SU-DHL-6 (cell line): ENCODE results near the gene PLA2G4A.

Experiments used
- H2AFZ ChIP-seq: fragments of 200-600 bp; sonication (generic); 2 replicates; pipeline ENCODE4 v1.6.1; 2014; ENCODE audit warnings: low read depth, mild to moderate bottlenecking, moderate library complexity, mixed read lengths, antibody characterized with exemption, low read length; ENCODE audit not compliant: severe bottlenecking
- H3F3A ChIP-seq: fragments of 200-600 bp; shearing (Covaris generic); 2 replicates; pipeline ENCODE4 v1.6.0; 2016; ENCODE audit warnings: antibody characterized with exemption, mild to moderate bottlenecking; ENCODE audit not compliant: insufficient read depth
- H3K27ac ChIP-seq: fragments of 200-600 bp; sonication (generic); 2 replicates; pipeline ENCODE4 v1.5.1; 2016; ENCODE audit warnings: low read depth, mild to moderate bottlenecking, low read length, moderate library complexity, mixed read lengths
- H3K27me3 ChIP-seq: fragments of 200-600 bp; sonication (generic), shearing (Covaris generic); 2 replicates; pipeline ENCODE4 v1.6.0; 2014; ENCODE audit warnings: mild to moderate bottlenecking, low read length
- H3K36me3 ChIP-seq: fragments of 200-600 bp; sonication (generic); 2 replicates; pipeline ENCODE4 v1.6.1; 2014; ENCODE audit warnings: mild to moderate bottlenecking, low read length, mixed read lengths
- H3K4me2 ChIP-seq: fragments of 300-600, 200-600 bp; shearing (Covaris generic), sonication (generic); 2 replicates; pipeline ENCODE4 v1.6.0; 2014; ENCODE audit warnings: low read length, low read depth, mild to moderate bottlenecking; ENCODE audit not compliant: poor library complexity, severe bottlenecking
- H3K4me3 ChIP-seq: fragments of 200-600 bp; sonication (generic); 2 replicates; pipeline ENCODE4 v1.5.1; 2014; ENCODE audit warnings: antibody characterized with exemption, low read length, mild to moderate bottlenecking, mixed read lengths; ENCODE audit not compliant: insufficient read depth, poor library complexity, severe bottlenecking
- H3K79me2 ChIP-seq: fragments of 200-600 bp; sonication (generic); 2 replicates; pipeline ENCODE4 v1.6.1; 2014; ENCODE audit warnings: mild to moderate bottlenecking, low read length, moderate library complexity; ENCODE audit not compliant: insufficient read depth
- H3K9ac ChIP-seq: fragments of 200-600 bp; sonication (generic); 2 replicates; pipeline ENCODE4 v1.7.0; 2014; ENCODE audit warnings: mild to moderate bottlenecking, low read length
- H3K9me2 ChIP-seq: fragments of 200-600 bp; sonication (generic); replicated peaks from 2 replicates; pipeline ENCODE4 v1.6.1; 2014; ENCODE audit warnings: low read length; ENCODE audit not compliant: insufficient read depth
- H3K9me3 ChIP-seq: fragments of 200-600 bp; sonication (generic); 2 replicates; pipeline ENCODE4 v1.6.1; 2014; ENCODE audit warnings: low read length, mixed read lengths; ENCODE audit not compliant: insufficient read depth
- H4K20me1 ChIP-seq: fragments of 200-600 bp; sonication (generic); 2 replicates; pipeline ENCODE4 v1.6.1; 2014; ENCODE audit warnings: low read depth, mild to moderate bottlenecking, antibody characterized with exemption, low read length, moderate library complexity, mixed read lengths
- CTCF ChIP-seq: fragments of 200-600 bp; sonication (generic); IDR thresholded peaks from one replicate; pipeline ENCODE4 v1.5.1; 2017; ENCODE audit warnings: antibody characterized with exemption, mild to moderate bottlenecking, low read length, moderate library complexity; ENCODE audit not compliant: insufficient read depth, poor library complexity, severe bottlenecking
- EZH2phosphoT487 ChIP-seq: fragments of 200-600 bp; sonication (generic), shearing (Covaris generic); conservative IDR thresholded peaks from 2 replicates; pipeline ENCODE4 v1.6.1; 2018; ENCODE audit warnings: mild to moderate bottlenecking, antibody characterized with exemption, low read length, moderate library complexity, mixed read lengths

The PLA2G4A gene

GRCh38 chr1:187027253-187027652 lies 198.5 kb downstream of the PLA2G4A start:
- Histone ChIP-seq H3K79me2 (no peaks in the 10 kb centered on the region), H2AFZ (no peak overlapping the region), H3K27ac (no peak overlapping the region), H3K9me2 (no peaks in the 10 kb centered on the region), H3K4me2 (no peak overlapping the region), H3K27me3 (no peaks in the 10 kb centered on the region), H3F3A (no peaks in the 10 kb centered on the region), H3K36me3 (no peaks in the 10 kb centered on the region), H4K20me1 (no peaks in the 10 kb centered on the region), H3K9me3 (no peaks in the 10 kb centered on the region), H3K9ac (no peak overlapping the region), H3K4me3 (no peak overlapping the region)
- TF ChIP-seq EZH2phosphoT487 (no peak), CTCF (no peak)

- no peaks in the 10 kb centered on the region for H3K27me3 ChIP-seq
- no peaks in the 10 kb centered on the region for H3K79me2 ChIP-seq
- H3F3A ChIP-seq: no peaks in the 10 kb centered on the region
- H2AFZ ChIP-seq: no peak overlapping the region
- no peaks in the 10 kb centered on the region for H4K20me1 ChIP-seq
- H3K9ac ChIP-seq: no peak overlapping the region
- H3K36me3 ChIP-seq: no peaks in the 10 kb centered on the region
- H3K9me2 ChIP-seq: no peaks in the 10 kb centered on the region
- H3K4me3 ChIP-seq: no peak overlapping the region
- H3K27ac ChIP-seq: no peak overlapping the region
- no peaks in the 10 kb centered on the region for H3K9me3 ChIP-seq
- H3K4me2 ChIP-seq: no peak overlapping the region
- TF ChIP-seq EZH2phosphoT487 (no peak), CTCF (no peak)
Measured at GRCh38 chr1:187032316-187032981, 203.7 kb downstream of the PLA2G4A start.

DNA sequence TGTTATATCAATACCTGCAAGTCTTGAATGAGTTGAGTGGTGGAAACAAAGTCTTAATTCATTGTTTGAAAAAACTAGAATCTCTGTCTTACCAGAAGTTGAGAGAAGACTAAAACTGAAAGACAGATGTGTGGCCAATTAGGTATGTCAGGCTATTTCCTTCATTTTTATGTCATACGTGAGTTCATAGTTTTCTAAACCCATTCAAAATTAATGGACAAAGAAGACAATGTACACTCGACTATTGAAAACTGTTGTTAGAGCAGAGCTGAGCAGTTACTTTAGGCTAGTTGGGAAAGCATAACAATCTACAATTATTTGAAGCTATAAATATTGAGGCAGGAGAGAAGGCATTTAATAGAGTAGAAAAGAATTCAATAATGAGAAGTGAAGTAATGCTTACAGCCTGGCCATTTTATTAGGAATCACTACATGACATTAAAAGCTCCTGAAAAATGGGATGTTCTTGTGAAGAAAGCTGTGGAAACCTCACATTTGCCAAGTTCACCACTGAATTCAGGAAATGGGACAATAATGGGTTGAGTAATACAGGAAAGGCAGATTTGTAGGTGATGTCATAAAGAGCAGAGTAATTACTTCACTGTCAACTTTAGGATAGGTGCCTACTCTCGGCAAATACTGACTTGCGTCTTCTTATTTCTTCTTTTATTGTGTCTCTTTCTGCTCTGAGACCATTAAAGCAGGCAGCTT lies 204.4 kb downstream of the PLA2G4A start:
- Histone ChIP-seq H3K4me2 (no peak overlapping the region), H3K9ac (no peak overlapping the region), H3K27me3 (no peaks in the 10 kb centered on the region), H3K36me3 (no peaks in the 10 kb centered on the region), H3K4me3 (no peak overlapping the region), H3K79me2 (no peaks in the 10 kb centered on the region), H2AFZ (no peak overlapping the region), H3F3A (no peaks in the 10 kb centered on the region), H3K27ac (no peak overlapping the region), H3K9me2 (no peaks in the 10 kb centered on the region), H4K20me1 (no peaks in the 10 kb centered on the region), H3K9me3 (no peaks in the 10 kb centered on the region)
- TF ChIP-seq EZH2phosphoT487 (no peak), CTCF (no peak)
